HepG2 (cell line): ENCODE data around the gene NUDT1. TPM values are rescaled to one million over a fixed set of nuclear protein-coding genes. Genes with fewer than 3 reads are reported as not detected.
A peak's percentile ranks its signal among the peaks of the same experiment; 100 is the strongest.

Experiments used
- ATAC-seq: fragments of 200-7000 bp; cut with Tn5 transposase; 3 replicates; pipeline ENCODE4 v1.9.1; 2020; ENCODE audit warnings: mild to moderate bottlenecking, moderate library complexity
- BruUV-seq: library from RNA; stranded (reverse); fragments of 400-500 nt; replicated peaks from 2 replicates; lab custom pipeline; 2021; lab: Mats Ljungman, UMichigan
- CTCF ChIA-PET: fragments of 300-600 bp; formaldehyde crosslinking; extraction: SDS; loops from one replicate; lab custom pipeline; 2021; ENCODE audit warnings: low total read pairs, inconsistent platforms, low intra/inter-chr PET ratio; lab: Yijun Ruan, JAX
- POLR2A ChIA-PET: fragments of 350-600 bp; sonication (Branson Sonifier 250); formaldehyde crosslinking; loops from one replicate; lab custom pipeline; 2020; ENCODE audit warnings: antibody characterized with exemption, inconsistent platforms; lab: Yijun Ruan, JAX
- DNase-seq: peaks from one replicate; pipeline ENCODE4 v3.0.0-alpha.2; 2015; ENCODE audit warnings: low spot score
- FAIRE-seq: peaks from 3 replicates; lab custom pipeline; 2011; peaks lifted over from hg19 to GRCh38; lab: Jason Lieb, UNC
- H2AFZ ChIP-seq: one replicate; pipeline ENCODE4 v1.6.1; 2011; ENCODE audit warnings: low read length, inconsistent platforms
- H3K27ac ChIP-seq: fragments of 300-600 bp; 3 replicates; pipeline ENCODE4 v1.8.0; 2011; ENCODE audit warnings: mixed run types, mild to moderate bottlenecking, mixed read lengths, low read length, inconsistent platforms; ENCODE audit not compliant: insufficient read depth; ENCODE audit errors: extremely low read length
- H3K27me3 ChIP-seq, 2 experiments: fragments of 200-600 bp in 1 of 2; 2 replicates in 1 of 2; 3 replicates in 1 of 2; pipeline versions ENCODE4 v1.6.0 to v1.8.0; 2011; ENCODE audit warnings: low read length in 2 of 2, mild to moderate bottlenecking in 2 of 2, moderate library complexity in 2 of 2, inconsistent platforms in 1 of 2; ENCODE audit not compliant: insufficient read depth in 2 of 2, control insufficient read depth in 1 of 2
- H3K36me3 ChIP-seq, 2 experiments: fragments of 200-600 bp in 1 of 2; replicated peaks in 1 of 2; 2 replicates in 1 of 2; 3 replicates in 1 of 2; pipeline versions ENCODE4 v1.5.1 to v1.8.0; 2011; ENCODE audit warnings: low read length in 2 of 2, inconsistent platforms in 1 of 2; ENCODE audit not compliant: insufficient read depth in 2 of 2, control insufficient read depth in 1 of 2
- H3K4me1 ChIP-seq: 2 replicates; pipeline ENCODE4 v1.5.1; 2012; ENCODE audit warnings: low read length, inconsistent platforms; ENCODE audit not compliant: insufficient read depth
- H3K4me2 ChIP-seq: 2 replicates; pipeline ENCODE4 v1.6.0; 2011; ENCODE audit warnings: low read depth, low read length, inconsistent platforms
- H3K4me3 ChIP-seq, 3 experiments: fragments of 200-600 bp in 1 of 3; sonication (generic), shearing (Covaris generic) in 1 of 3; replicated peaks in 1 of 3; 2 replicates each; pipeline ENCODE4 v1.5.1; 2011 to 2016; ENCODE audit warnings: low read length in 3 of 3, inconsistent platforms in 2 of 3, low read depth in 2 of 3, mild to moderate bottlenecking in 2 of 3, control low read depth in 1 of 3, mixed read lengths in 1 of 3; ENCODE audit not compliant: insufficient read depth in 1 of 3
- H3K79me2 ChIP-seq: one replicate; pipeline ENCODE4 v1.6.1; 2011; ENCODE audit warnings: low read length, inconsistent platforms; ENCODE audit not compliant: insufficient read depth
- H3K9ac ChIP-seq: 2 replicates; pipeline ENCODE4 v1.6.0; 2011; ENCODE audit warnings: mild to moderate bottlenecking, low read depth, low read length, inconsistent platforms; ENCODE audit not compliant: insufficient read depth
- H3K9me3 ChIP-seq: 2 replicates; pipeline ENCODE4 v1.5.1; 2012; ENCODE audit warnings: mild to moderate bottlenecking, low read length
- H4K20me1 ChIP-seq: 2 replicates; pipeline ENCODE4 v1.6.0; 2011; ENCODE audit warnings: inconsistent platforms, mild to moderate bottlenecking, low read length, moderate library complexity; ENCODE audit not compliant: insufficient read depth
- EEA1 ChIP-seq: sonication (generic); formaldehyde crosslinking; IDR thresholded peaks from 2 replicates; pipeline ENCODE4 v1.5.1; 2020; ENCODE audit warnings: mild to moderate bottlenecking, missing genetic modification reagents, borderline replicate concordance
- MAFF ChIP-seq: IDR thresholded peaks from 2 replicates; pipeline ENCODE4 v1.6.1; 2011; ENCODE audit warnings: low read depth, low read length, improper control_type of control experiment
- ZNF572 ChIP-seq: sonication (generic); formaldehyde crosslinking; IDR thresholded peaks from 2 replicates; pipeline ENCODE4 v1.5.1; 2020; ENCODE audit warnings: mild to moderate bottlenecking, missing genetic modification reagents
- ZSCAN29 ChIP-seq: sonication (generic); formaldehyde crosslinking; conservative IDR thresholded peaks from 2 replicates; pipeline ENCODE4 v1.4.0; 2020; ENCODE audit warnings: mild to moderate bottlenecking, missing genetic modification reagents
- WGBS: methylation state at CpG from one replicate; pipeline ENCODE4 v1.1.6; 2017; ENCODE audit warnings: low lambda C conversion rate; 5-methylcytosine and 5-hydroxymethylcytosine counted together
- in situ Hi-C: cut with HindIII; loops from 2 replicates; pipeline ENCODE4 v1.10.0; 2017; ENCODE audit warnings: low pct_unique_long_range_greater_than_20kb; ENCODE audit not compliant: extremely low pct_ligation_motif_present
- intact Hi-C: fragments of 100-400 bp; cut with micrococcal nuclease; formaldehyde crosslinking; loops from one replicate; pipeline ENCODE4 v1.10.0; 2022; ENCODE audit not compliant: unreplicated experiment
- polyA plus RNA-seq, 8 experiments: library from polyadenylated mRNA; depleted of rRNA in 3 of 8; stranded (reverse) in 7 of 8; unstranded in 1 of 8; fragments of >200 nt; fragmentation: Illumina TruSeq in 4 of 8; extraction: Trizol in 4 of 8; gene quantifications; 2 replicates each; pipeline versions ENCODE4 v1.2.1 to v1.2.3, GENCODE V29; 2011 to 2016; ENCODE audit warnings: low read depth in 4 of 8, missing spikeins in 1 of 8, mixed read lengths in 1 of 8; ENCODE audit not compliant: insufficient read depth in 1 of 8
- total RNA-seq, 5 experiments: library from RNA; depleted of rRNA; stranded (reverse); fragments of >200 nt; fragmentation: Illumina TruSeq; extraction: Trizol; gene quantifications; 2 replicates each; pipeline ENCODE4 v1.2.3, GENCODE V29; 2016; ENCODE audit warnings: low read depth in 1 of 5
- TF ChIP-seq, protein P1 (sequence below): sonication (generic); formaldehyde crosslinking; IDR thresholded peaks from 2 replicates; pipeline ENCODE4 v1.4.0; 2020; ENCODE audit warnings: missing genetic modification reagents

The NUDT1 gene
- total and polyA plus RNA-seq, 2 of the 13 experiments (the other 11 are each of a cell fraction or from before 2014, with no cell fraction given): 9.1 to 26.8 TPM

DNA sequence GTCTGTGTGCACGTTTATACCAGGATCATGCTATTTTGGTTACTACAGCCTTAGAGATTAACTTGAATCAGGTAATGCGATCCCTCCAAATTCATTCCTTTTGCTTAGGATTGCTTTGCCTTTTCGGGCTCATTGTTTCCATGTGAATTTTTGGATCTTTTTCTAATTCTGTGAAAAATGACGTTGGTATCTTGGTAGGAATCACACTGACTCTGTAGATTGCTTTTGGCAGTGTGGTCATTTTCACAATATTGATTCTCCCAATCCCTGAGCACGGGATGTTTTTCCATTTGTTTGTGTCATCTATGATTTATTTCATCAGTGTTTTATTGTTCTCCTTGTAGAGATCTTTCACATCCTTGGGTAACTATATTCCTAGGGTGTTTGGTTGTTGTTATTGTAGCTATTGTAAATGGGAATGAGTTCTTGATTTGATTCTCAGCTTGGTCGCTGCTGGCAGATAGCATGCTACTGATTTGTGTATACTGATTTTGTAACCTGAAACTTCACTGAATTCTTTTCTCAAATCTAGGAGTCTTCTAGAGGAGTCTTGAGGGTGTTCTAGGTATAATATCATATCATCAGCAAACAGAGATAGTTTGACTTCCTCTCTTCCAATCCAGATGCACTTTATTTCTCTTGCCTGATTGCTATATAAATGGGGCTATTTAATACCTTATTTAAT is 54.1 kb downstream of the NUDT1 start:
- no peak for DNase-seq
- in situ Hi-C loops: no loop called here
- Histone ChIP-seq H3K4me2 (no peak overlapping the region), H3K36me3 (no peaks in the 10 kb centered on the region; a peak in 1 of 5 replicates), H4K20me1 (no peaks in the 10 kb centered on the region), H3K27ac (no peak overlapping the region), H3K79me2 (peaks cover 38% of the 10 kb centered on the region), H3K4me1 (peaks cover 9% of the 10 kb centered on the region), H3K4me3 (no peak overlapping the region), H2AFZ (no peak overlapping the region), H3K27me3 (no peaks in the 10 kb centered on the region), H3K9me3 (no peaks in the 10 kb centered on the region), H3K9ac (no peak overlapping the region)
- CTCF ChIA-PET: no interaction called here
- TF ChIP-seq ZSCAN29 (CRISPR knock-in tag) (no peak), MAFF (no peak), EEA1 (CRISPR knock-in tag) (no peak), ZNF572 (CRISPR knock-in tag) (no peak)
- POLR2A ChIA-PET: no interaction called here
- no peak for ATAC-seq
- FAIRE-seq: no peak
- BruUV-seq: TSS peak; percentile 35
- intact Hi-C loops: no loop called here
- WGBS: 94% methylated on average over 6 of the region's 6 CpGs

DNA sequence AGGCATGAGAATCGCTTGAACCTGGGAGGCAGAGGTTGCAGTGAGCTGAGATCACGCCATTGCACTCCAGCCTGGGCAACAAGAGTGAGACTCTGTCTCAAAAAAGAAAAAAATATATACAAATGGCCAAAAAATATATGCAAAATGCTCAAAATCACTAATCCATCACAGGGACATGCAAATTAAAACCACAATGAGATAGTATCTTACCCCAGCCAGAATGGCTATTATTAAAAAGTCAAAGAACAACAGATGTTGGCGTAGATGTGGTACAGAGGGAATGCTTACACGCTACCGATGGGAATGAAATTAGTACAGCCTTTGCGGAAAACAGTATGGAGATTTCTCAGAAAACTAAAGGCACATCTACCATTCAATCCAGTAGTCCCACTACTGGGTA is 54.8 kb downstream of the NUDT1 start:
- no TSS peak for BruUV-seq
- in situ Hi-C loops: no loop called here
- intact Hi-C loops: no loop called here
- Histone ChIP-seq H3K27me3 (no peaks in the 10 kb centered on the region), H3K9ac (no peak overlapping the region)
- ATAC-seq: no peak
- POLR2A ChIA-PET: no interaction called here
- TF ChIP-seq, protein P1, sequence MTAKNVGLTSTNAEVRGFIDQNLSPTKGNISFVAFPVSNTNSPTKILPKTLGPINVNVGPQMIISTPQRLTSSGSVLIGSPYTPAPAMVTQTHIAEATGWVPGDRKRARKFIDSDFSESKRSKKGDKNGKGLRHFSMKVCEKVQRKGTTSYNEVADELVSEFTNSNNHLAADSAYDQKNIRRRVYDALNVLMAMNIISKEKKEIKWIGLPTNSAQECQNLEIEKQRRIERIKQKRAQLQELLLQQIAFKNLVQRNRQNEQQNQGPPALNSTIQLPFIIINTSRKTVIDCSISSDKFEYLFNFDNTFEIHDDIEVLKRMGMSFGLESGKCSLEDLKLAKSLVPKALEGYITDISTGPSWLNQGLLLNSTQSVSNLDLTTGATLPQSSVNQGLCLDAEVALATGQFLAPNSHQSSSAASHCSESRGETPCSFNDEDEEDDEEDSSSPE (CRISPR knock-in tag): no peak
- TF ChIP-seq, all 625 proteins: peak for 0
- H3K4me3 ChIP-seq: no peak overlapping the region
- FAIRE-seq (no peak), DNase-seq (no peak)
- H4K20me1 ChIP-seq: no peaks in the 10 kb centered on the region
- H3K4me2 ChIP-seq: no peak overlapping the region
- H2AFZ ChIP-seq: no peak overlapping the region
- peaks cover 14% of the 10 kb centered on the region for H3K4me1 ChIP-seq
- H3K27ac ChIP-seq: no peak overlapping the region
- WGBS: 98% methylated on average over 6 of the region's 6 CpGs
- CTCF ChIA-PET: no interaction called here
- H3K79me2 ChIP-seq: peaks cover 38% of the 10 kb centered on the region
- H3K36me3 ChIP-seq: no peaks in the 10 kb centered on the region; a peak in 1 of 5 replicates
- no peaks in the 10 kb centered on the region for H3K9me3 ChIP-seq
